Activated CD8-positive, alpha-beta T cell treated with anti-CD3 and anti-CD28 coated beads for 36 hours (primary cell): ENCODE data around the gene HAPLN3. TPM values are rescaled to one million over a fixed set of nuclear protein-coding genes. Genes with fewer than 3 reads are reported as not detected.

Source experiments
- ATAC-seq: fragments of 200-7000 bp; cut with Tn5 transposase; one replicate; pipeline ENCODE4 v1.10.0; 2021; ENCODE audit warnings: mild to moderate bottlenecking, moderate library complexity
- CTCF ChIA-PET: fragments of 350-600 bp; sonication (Branson Sonifier 250); formaldehyde crosslinking; loops from one replicate; lab custom pipeline; 2021; ENCODE audit warnings: antibody characterized with exemption; lab: Charles Lee
- POLR2A ChIA-PET: fragments of 350-600 bp; sonication (Branson Sonifier 250); formaldehyde crosslinking; loops from one replicate; lab custom pipeline; 2021; ENCODE audit warnings: antibody characterized with exemption; lab: Charles Lee
- DNase-seq: peaks from one replicate; pipeline ENCODE4 v3.0.0-alpha.2; 2020
- H3K27ac Mint-ChIP-seq: one replicate; pipeline ENCODE4 v1.8.0; 2021; ENCODE audit warnings: mild to moderate bottlenecking, mixed read lengths
- H3K27me3 Mint-ChIP-seq: one replicate; pipeline ENCODE4 v1.8.0; 2021; ENCODE audit warnings: mixed read lengths
- H3K36me3 Mint-ChIP-seq: one replicate; pipeline ENCODE4 v1.8.0; 2021; ENCODE audit warnings: low read depth, mixed read lengths
- H3K4me1 Mint-ChIP-seq: one replicate; pipeline ENCODE4 v1.8.0; 2021; ENCODE audit warnings: low read depth, mixed read lengths
- H3K4me3 Mint-ChIP-seq: one replicate; pipeline ENCODE4 v1.8.0; 2021; ENCODE audit warnings: mild to moderate bottlenecking, moderate library complexity, mixed read lengths
- H3K9me3 Mint-ChIP-seq: one replicate; pipeline ENCODE4 v1.8.0; 2021; ENCODE audit warnings: mixed read lengths
- intact Hi-C: fragments of 100-400 bp; cut with micrococcal nuclease; formaldehyde crosslinking; loops from one replicate; pipeline ENCODE4 v1.10.0; 2022
- total RNA-seq, 2 experiments: library from RNA; stranded (reverse); gene quantifications; one replicate each; pipeline ENCODE4 v1.2.3, GENCODE V29; 2021
- TF ChIP-seq, protein P1 (sequence below): fragments of 200-600 bp; IDR thresholded peaks from one replicate; pipeline ENCODE4 v1.8.0; 2022; ENCODE audit warnings: antibody characterized with exemption, mild to moderate bottlenecking

The HAPLN3 gene
- total RNA-seq, 2 experiments from 2014 or later: 63.2 to 69.5 TPM

DNA sequence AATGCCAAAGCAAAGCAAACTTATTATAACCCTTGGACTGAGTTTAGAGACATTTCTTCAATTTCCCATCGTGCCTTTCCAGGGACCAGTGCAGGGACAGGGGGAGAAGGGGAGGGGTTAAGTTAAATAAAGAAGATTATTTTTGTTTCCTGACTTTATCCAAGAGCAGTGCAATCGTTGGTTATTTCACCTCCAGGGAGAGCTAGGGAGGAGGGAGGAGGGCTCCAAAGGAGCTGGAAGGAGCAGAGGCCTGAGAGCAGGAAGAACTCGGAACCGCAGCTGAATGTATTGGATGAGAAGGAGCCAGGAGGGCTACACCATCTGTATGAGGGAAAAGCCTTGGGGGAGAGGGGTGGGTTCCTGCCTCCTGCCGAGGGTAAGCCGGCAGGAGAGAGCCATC, 20.7 kb downstream of the HAPLN3 start:
- POLR2A ChIA-PET: no interaction called here
- TF ChIP-seq, protein P1, sequence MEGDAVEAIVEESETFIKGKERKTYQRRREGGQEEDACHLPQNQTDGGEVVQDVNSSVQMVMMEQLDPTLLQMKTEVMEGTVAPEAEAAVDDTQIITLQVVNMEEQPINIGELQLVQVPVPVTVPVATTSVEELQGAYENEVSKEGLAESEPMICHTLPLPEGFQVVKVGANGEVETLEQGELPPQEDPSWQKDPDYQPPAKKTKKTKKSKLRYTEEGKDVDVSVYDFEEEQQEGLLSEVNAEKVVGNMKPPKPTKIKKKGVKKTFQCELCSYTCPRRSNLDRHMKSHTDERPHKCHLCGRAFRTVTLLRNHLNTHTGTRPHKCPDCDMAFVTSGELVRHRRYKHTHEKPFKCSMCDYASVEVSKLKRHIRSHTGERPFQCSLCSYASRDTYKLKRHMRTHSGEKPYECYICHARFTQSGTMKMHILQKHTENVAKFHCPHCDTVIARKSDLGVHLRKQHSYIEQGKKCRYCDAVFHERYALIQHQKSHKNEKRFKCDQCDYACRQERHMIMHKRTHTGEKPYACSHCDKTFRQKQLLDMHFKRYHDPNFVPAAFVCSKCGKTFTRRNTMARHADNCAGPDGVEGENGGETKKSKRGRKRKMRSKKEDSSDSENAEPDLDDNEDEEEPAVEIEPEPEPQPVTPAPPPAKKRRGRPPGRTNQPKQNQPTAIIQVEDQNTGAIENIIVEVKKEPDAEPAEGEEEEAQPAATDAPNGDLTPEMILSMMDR: no peak
- DNase-seq: no peak
- Mint-ChIP-seq H3K4me1 (no peaks in the 10 kb centered on the region), H3K27ac (no peak overlapping the region), H3K27me3 (no peaks in the 10 kb centered on the region), H3K4me3 (no peak overlapping the region), H3K36me3 (peaks cover 16% of the 10 kb centered on the region), H3K9me3 (no peaks in the 10 kb centered on the region)
- intact Hi-C loops: no loop called here
- ATAC-seq: no peak
- CTCF ChIA-PET: no interaction called here

DNA sequence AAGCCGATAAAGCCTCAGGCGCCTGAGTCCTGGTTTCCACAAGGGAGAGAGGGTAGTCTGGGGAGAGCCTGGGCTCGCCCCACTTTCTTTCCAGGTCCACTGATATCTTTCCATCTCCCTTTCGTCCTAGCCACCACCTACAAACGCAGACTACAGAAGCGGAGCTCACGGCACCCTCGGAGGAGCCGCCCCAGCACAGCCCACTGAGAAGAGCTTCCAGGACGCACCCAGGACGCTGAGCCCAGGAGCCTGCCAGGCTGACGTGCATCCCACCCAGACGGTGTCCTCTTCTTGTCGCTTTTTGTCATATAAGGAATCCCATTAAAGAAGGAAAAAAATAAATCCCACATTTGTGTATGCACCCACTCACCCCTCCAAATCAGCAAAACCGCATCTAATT, 21.1 kb downstream of the HAPLN3 start:
- DNase-seq (no peak), ATAC-seq (no peak)
- no peaks in the 10 kb centered on the region for H3K27me3 Mint-ChIP-seq
- ChIA-PET POLR2A (no interaction called here), CTCF (no interaction called here)
- H3K36me3 Mint-ChIP-seq: peaks cover 12% of the 10 kb centered on the region
- H3K27ac Mint-ChIP-seq: no peak overlapping the region
- no peaks in the 10 kb centered on the region for H3K9me3 Mint-ChIP-seq
- no peaks in the 10 kb centered on the region for H3K4me1 Mint-ChIP-seq
- intact Hi-C loops: no loop called here
- TF ChIP-seq, protein P1: no peak
- no peak overlapping the region for H3K4me3 Mint-ChIP-seq

DNA sequence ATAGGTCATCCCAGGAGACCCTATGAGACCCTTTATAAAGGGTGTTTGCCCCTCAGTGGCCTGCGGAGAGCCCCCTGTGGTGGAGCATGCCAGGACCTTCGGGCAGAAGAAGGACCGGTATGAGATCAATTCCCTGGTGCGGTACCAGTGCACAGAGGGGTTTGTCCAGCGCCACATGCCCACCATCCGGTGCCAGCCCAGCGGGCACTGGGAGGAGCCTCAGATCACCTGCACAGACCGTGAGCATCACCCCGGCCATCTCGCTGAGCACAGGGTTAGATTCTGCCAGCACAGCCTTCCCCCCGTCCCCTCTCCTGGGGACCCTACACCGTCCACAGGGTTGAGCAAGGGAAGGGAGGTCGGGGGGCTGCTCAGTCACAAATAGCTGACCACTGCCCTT, 21.6 kb downstream of the HAPLN3 start:
- H3K27me3 Mint-ChIP-seq: no peaks in the 10 kb centered on the region
- ATAC-seq (no peak), DNase-seq (no peak)
- no peak overlapping the region for H3K27ac Mint-ChIP-seq
- no peak overlapping the region for H3K4me3 Mint-ChIP-seq
- H3K9me3 Mint-ChIP-seq: no peaks in the 10 kb centered on the region
- TF ChIP-seq, protein P1: no peak
- peaks cover 11% of the 10 kb centered on the region for H3K36me3 Mint-ChIP-seq
- no peaks in the 10 kb centered on the region for H3K4me1 Mint-ChIP-seq
- POLR2A ChIA-PET: no interaction called here
- CTCF ChIA-PET: no interaction called here
- intact Hi-C loops: no loop called here

DNA sequence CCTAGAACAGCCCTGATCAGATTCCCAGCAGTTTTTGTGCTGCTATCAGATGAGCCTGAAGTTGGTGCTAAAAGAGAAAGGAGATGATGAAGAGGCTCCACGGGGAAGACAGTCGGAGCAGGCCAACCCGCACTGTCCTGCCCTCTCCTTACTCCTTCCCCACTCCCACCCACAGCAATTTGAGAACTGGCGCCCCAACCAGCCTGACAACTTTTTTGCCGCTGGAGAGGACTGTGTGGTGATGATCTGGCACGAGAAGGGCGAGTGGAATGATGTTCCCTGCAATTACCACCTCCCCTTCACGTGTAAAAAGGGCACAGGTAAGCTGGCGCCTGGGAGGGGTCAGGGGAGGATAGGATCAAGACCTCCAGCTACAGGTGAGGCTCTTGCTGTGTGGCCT, 22.6 kb downstream of the HAPLN3 start:
- intact Hi-C loops: no loop called here
- no peak overlapping the region for H3K4me3 Mint-ChIP-seq
- H3K9me3 Mint-ChIP-seq: no peaks in the 10 kb centered on the region
- CTCF ChIA-PET: no interaction called here
- no peak overlapping the region for H3K27ac Mint-ChIP-seq
- H3K4me1 Mint-ChIP-seq: no peaks in the 10 kb centered on the region
- no peaks in the 10 kb centered on the region for H3K27me3 Mint-ChIP-seq
- H3K36me3 Mint-ChIP-seq: peaks cover 9% of the 10 kb centered on the region
- DNase-seq (no peak), ATAC-seq (no peak)
- TF ChIP-seq, protein P1: no peak
- POLR2A ChIA-PET: no interaction called here

DNA sequence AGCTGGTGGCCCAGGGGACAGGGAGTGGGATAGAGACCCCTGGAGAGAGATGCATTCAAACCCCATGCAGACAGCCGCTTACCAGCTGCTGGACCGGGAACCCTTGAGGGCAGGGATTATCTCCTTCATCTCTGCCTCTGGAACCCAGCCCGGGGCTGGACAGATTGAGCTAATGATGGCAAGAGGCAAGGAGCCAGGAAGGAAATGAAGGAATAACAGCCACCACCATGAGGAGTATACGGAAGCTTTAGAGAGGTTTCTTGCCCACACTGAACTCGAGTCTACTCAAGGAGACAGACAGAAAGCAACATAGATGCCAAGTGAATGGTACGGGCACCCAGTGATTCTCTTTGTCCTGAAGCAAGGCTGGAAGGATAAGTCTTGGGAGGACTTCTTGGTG, 23.2 kb downstream of the HAPLN3 start:
- no peak for DNase-seq
- CTCF ChIA-PET: no interaction called here
- ATAC-seq: no peak
- Mint-ChIP-seq H3K27me3 (no peaks in the 10 kb centered on the region), H3K9me3 (no peaks in the 10 kb centered on the region), H3K27ac (no peak overlapping the region), H3K4me1 (no peaks in the 10 kb centered on the region), H3K4me3 (no peak overlapping the region), H3K36me3 (peaks cover 9% of the 10 kb centered on the region)
- POLR2A ChIA-PET: no interaction called here
- intact Hi-C loops: no loop called here
- TF ChIP-seq, protein P1: no peak
